T-helper 1 cell treated with Interleukin-12 subunit alpha and Interleukin-12 subunit beta and Interleukin-4 antibody, amounts not matched to agents 30 μg/mL and 1 μg/mL, for 36 hours (primary cell): ENCODE data around the gene OASL.
"Not testable (repeated sequence)": the region's sequence is repeated elsewhere in the genome, so short reads cannot be mapped to it uniquely, and the experiment has no call there.

ENCODE experiments used
- H3K27ac Mint-ChIP-seq: one replicate; pipeline ENCODE4 v1.8.0; 2021; ENCODE audit warnings: mild to moderate bottlenecking, mixed read lengths
- H3K27me3 Mint-ChIP-seq: one replicate; pipeline ENCODE4 v1.8.0; 2021; ENCODE audit warnings: low read depth, mixed read lengths
- H3K36me3 Mint-ChIP-seq: one replicate; pipeline ENCODE4 v1.8.0; 2021; ENCODE audit warnings: low read depth, mixed read lengths
- H3K4me1 Mint-ChIP-seq: one replicate; pipeline ENCODE4 v1.8.0; 2021; ENCODE audit warnings: low read depth, mixed read lengths
- H3K4me3 Mint-ChIP-seq: one replicate; pipeline ENCODE4 v1.8.0; 2021; ENCODE audit warnings: mild to moderate bottlenecking, moderate library complexity, mixed read lengths
- H3K9me3 Mint-ChIP-seq: one replicate; pipeline ENCODE4 v1.8.0; 2021; ENCODE audit warnings: mixed read lengths

The OASL gene

DNA sequence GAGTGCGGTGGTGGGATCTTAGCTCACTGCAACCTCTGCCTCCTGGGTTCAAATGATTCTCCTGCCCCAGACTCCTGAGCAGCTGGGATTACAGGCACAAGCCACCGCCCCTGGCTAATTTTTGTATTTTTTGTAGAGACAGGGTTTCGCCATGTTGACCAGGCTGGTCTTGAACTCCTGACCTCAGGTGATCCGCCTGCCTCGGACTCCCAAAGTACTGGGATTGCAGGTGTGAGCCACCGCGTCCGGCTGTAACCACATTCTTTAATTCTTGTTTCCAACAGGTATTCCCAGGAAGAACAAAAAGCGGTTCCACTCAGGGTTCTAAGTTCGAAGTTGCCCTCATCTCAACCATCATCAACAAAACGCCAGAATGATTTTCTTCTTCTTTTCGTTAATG lies 25.5 kb upstream of the OASL start:
- not testable (repeated sequence) for H3K27ac Mint-ChIP-seq, H3K36me3 Mint-ChIP-seq, H3K27me3 Mint-ChIP-seq, H3K4me3 Mint-ChIP-seq, H3K9me3 Mint-ChIP-seq
- peaks cover 15% of the 10 kb centered on the region for H3K4me1 Mint-ChIP-seq

DNA sequence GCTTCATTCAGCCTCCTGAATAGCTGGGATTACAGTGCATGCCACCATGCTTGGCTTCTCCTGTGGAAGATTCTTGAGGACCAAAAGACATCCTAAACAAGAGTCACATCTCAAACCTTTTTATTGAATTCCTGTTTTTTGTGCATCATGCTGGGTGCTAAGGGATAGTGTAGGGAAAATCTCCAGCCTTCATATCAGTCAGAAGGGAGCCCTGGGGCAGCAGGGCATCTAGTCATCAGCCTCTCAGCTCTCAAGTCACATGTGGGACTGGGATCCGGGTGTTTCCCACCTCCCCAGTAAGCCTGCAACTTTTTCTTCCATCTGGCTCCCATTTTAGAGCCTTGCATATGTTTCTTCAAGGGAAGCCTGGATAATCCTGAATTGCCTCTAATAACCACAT lies 25.1 kb upstream of the OASL start:
- Mint-ChIP-seq H3K9me3 (no peaks in the 10 kb centered on the region), H3K27ac (no peak overlapping the region), H3K36me3 (no peaks in the 10 kb centered on the region), H3K4me3 (no peak overlapping the region), H3K4me1 (peaks cover 18% of the 10 kb centered on the region), H3K27me3 (no peaks in the 10 kb centered on the region)

GRCh38 chr12:121062391-121063045 lies 23.5 kb upstream of the OASL start:
- Mint-ChIP-seq H3K9me3 (no peaks in the 10 kb centered on the region), H3K27ac (no peak overlapping the region), H3K36me3 (no peaks in the 10 kb centered on the region), H3K4me1 (peaks cover 21% of the 10 kb centered on the region), H3K4me3 (no peak overlapping the region), H3K27me3 (no peaks in the 10 kb centered on the region)

DNA sequence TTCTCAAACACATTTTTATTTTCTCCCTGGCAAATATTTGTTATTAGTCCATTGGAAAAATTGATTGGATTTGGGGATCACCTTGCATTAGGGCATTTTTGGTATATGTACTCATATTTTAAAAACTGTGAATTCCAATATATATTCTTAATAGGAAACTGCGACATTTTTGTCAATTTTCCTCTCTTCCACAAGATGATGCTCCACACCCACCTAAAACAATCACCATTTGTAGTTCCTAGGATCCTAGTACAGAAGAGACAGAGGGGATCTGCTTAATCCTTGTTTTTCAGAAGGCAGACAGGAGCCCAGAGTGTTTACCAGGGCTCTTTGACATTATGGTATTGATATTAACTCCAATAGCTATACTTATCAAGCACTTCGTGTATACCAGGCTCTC lies 22.8 kb upstream of the OASL start:
- peaks cover 22% of the 10 kb centered on the region for H3K4me1 Mint-ChIP-seq
- no peaks in the 10 kb centered on the region for H3K9me3 Mint-ChIP-seq
- H3K36me3 Mint-ChIP-seq, result no peaks in the 10 kb centered on the region
- no peaks in the 10 kb centered on the region for H3K27me3 Mint-ChIP-seq
- H3K27ac Mint-ChIP-seq, result no peak overlapping the region
- H3K4me3 Mint-ChIP-seq, result no peak overlapping the region

DNA sequence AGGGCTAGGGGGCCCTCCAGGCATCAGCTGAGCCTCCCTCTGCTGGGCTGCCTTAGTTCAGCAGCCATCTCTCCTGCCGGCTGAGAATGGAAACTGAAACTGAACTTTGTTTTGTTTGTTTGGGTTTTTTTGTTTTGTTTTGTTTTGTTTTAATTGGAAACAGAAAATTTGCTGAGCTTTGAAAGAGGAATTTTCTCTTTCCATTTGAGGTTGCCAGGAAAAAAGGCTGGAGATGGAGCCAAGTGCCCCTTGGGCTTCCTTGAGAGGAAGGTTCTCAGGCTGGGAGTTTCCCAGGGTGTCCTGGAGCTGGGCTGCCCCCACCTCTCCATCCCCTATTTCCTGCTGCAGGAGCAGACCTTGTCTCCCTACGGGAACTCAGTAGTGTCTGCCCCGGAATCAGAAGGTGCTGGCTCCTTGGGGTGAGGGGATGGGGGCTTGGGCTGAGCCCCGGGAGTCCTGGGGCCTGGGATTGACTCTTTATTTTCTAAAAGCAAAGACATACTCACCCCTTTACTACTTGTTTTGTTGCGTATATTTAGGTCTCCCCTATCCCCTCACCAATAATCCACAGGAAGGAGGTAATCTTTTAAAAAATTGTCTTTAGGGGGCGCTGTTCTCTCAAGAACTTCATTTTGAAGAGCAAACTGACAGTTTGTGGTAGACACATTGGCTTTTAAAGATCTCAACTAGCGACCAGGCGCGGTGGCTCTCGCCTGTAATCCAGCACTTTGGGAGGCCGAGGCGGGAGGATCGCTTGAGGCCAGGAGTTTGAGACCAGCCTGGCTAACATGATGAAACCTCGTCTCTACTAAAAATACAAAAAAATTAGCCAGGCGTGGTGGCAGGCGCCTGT lies 21.3 kb upstream of the OASL start:
- H3K4me3 Mint-ChIP-seq, result peak overlapping the region; percentile 82
- peaks cover 21% of the 10 kb centered on the region for H3K4me1 Mint-ChIP-seq
- H3K9me3 Mint-ChIP-seq, result no peaks in the 10 kb centered on the region
- H3K27me3 Mint-ChIP-seq, result no peaks in the 10 kb centered on the region
- H3K36me3 Mint-ChIP-seq, result no peaks in the 10 kb centered on the region
- H3K27ac Mint-ChIP-seq, result peak overlapping the region; percentile 96

- H3K27ac Mint-ChIP-seq, result peak overlapping the region; percentile 96
- H3K4me3 Mint-ChIP-seq, result peak overlapping the region; percentile 82
- H3K4me1 Mint-ChIP-seq, result peaks cover 19% of the 10 kb centered on the region
- no peaks in the 10 kb centered on the region for H3K9me3 Mint-ChIP-seq
- H3K36me3 Mint-ChIP-seq, result no peaks in the 10 kb centered on the region
- no peaks in the 10 kb centered on the region for H3K27me3 Mint-ChIP-seq
Observed at GRCh38 chr12:121059031-121059898, 20.2 kb upstream of the OASL start.

DNA sequence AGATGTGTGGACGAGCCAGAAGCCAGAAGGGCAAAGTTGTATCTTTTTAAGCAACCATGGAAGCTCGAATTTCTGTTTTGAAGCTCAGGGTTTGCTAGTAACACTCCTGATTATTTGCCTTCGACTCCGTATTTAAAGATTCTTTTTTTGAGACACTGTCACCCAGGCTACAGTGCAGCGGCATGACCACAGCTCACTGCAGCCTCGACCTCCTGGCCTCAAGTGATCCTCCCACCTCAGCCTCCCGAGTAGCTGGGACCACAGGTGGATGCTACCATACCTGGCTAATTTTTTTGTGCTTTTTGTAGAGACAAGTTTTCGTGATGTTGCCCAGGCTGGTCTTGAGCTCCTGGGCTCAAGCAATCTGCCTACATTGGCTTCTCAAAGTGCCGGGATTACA lies 18.7 kb upstream of the OASL start:
- H3K4me3 Mint-ChIP-seq, result no peak overlapping the region
- H3K27ac Mint-ChIP-seq, result no peak overlapping the region

GRCh38 chr12:121053706-121054105 lies 14.7 kb upstream of the OASL start:
- Mint-ChIP-seq H3K9me3 (no peaks in the 10 kb centered on the region), H3K27me3 (peaks cover 16% of the 10 kb centered on the region), H3K4me3 (no peak overlapping the region), H3K4me1 (peaks cover 5% of the 10 kb centered on the region), H3K27ac (no peak overlapping the region), H3K36me3 (no peaks in the 10 kb centered on the region)

More for the DNA sequence above, 18.7 kb upstream of the OASL start:
- Mint-ChIP-seq H3K27me3 (no peaks in the 10 kb centered on the region), H3K9me3 (no peaks in the 10 kb centered on the region), H3K36me3 (no peaks in the 10 kb centered on the region), H3K4me1 (peaks cover 19% of the 10 kb centered on the region)

DNA sequence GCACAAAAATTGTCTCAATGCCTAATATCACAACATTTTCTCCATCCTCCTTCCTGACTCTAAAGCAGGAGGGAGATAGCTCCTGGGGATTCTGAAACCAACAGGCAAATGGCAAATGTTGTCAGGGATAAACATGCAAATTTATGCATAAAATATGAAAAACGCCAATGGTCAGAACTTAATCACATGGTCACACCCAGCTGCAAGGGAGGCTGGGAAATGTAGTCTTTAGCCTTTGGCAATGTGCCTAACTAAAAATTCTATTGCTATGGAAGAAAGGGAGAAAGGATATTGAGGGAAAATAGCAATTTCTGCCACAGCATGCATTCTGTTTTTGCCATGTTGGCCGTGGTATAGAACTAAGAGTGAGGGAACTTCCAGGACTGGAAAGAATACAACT lies 11.7 kb upstream of the OASL start:
- H3K4me1 Mint-ChIP-seq, result peaks cover 5% of the 10 kb centered on the region
- H3K27ac Mint-ChIP-seq, result no peak overlapping the region
- H3K27me3 Mint-ChIP-seq, result peaks cover 16% of the 10 kb centered on the region
- H3K4me3 Mint-ChIP-seq, result no peak overlapping the region
- no peaks in the 10 kb centered on the region for H3K9me3 Mint-ChIP-seq
- H3K36me3 Mint-ChIP-seq, result no peaks in the 10 kb centered on the region

DNA sequence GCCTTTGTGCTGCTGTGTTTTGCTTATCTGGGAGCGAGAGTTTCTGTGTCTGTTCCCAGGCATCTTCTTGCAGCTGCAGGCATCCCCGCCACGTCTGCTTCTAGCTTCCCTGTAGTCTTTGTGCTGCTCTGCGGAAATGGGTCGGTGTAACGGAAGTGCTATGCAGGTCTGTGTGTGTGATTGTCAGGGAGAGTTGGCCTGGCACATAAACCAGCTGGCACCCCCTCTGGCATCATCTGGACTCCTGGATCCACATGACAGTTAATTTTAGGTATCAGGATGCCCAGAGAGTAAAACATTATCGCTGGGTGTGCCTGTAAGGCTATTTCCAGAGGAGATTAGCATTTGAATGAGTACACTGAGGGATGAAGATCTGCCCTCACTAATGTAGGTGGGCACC lies 9.4 kb upstream of the OASL start:
- Mint-ChIP-seq H3K27ac (peak overlapping the region; percentile 72), H3K4me3 (peak overlapping the region; percentile 73), H3K36me3 (peaks cover 1% of the 10 kb centered on the region), H3K4me1 (peaks cover 5% of the 10 kb centered on the region), H3K27me3 (peaks cover 33% of the 10 kb centered on the region), H3K9me3 (no peaks in the 10 kb centered on the region)

- H3K27ac Mint-ChIP-seq, H3K4me1 Mint-ChIP-seq, H3K36me3 Mint-ChIP-seq, H3K4me3 Mint-ChIP-seq, H3K9me3 Mint-ChIP-seq: not testable (repeated sequence)
- peaks cover 41% of the 10 kb centered on the region for H3K27me3 Mint-ChIP-seq
Observed at GRCh38 chr12:121047400-121047799, 8.4 kb upstream of the OASL start.

GRCh38 chr12:121043067-121043466 lies 4.0 kb upstream of the OASL start:
- Mint-ChIP-seq H3K4me3 (no peak overlapping the region), H3K27me3 (peaks cover 34% of the 10 kb centered on the region), H3K4me1 (peaks cover 13% of the 10 kb centered on the region), H3K36me3 (peaks cover 1% of the 10 kb centered on the region), H3K27ac (no peak overlapping the region), H3K9me3 (no peaks in the 10 kb centered on the region)

- H3K4me3 Mint-ChIP-seq, result peak overlapping the region; percentile 71
- peaks cover 2% of the 10 kb centered on the region for H3K27me3 Mint-ChIP-seq
- H3K27ac Mint-ChIP-seq, result peak overlapping the region; percentile 52
- H3K9me3 Mint-ChIP-seq, result peaks cover 5% of the 10 kb centered on the region
- H3K4me1 Mint-ChIP-seq, result peaks cover 54% of the 10 kb centered on the region
- H3K36me3 Mint-ChIP-seq, result peaks cover 23% of the 10 kb centered on the region
Observed at GRCh38 chr12:121036810-121037326, 2.2 kb downstream of the OASL start.

DNA sequence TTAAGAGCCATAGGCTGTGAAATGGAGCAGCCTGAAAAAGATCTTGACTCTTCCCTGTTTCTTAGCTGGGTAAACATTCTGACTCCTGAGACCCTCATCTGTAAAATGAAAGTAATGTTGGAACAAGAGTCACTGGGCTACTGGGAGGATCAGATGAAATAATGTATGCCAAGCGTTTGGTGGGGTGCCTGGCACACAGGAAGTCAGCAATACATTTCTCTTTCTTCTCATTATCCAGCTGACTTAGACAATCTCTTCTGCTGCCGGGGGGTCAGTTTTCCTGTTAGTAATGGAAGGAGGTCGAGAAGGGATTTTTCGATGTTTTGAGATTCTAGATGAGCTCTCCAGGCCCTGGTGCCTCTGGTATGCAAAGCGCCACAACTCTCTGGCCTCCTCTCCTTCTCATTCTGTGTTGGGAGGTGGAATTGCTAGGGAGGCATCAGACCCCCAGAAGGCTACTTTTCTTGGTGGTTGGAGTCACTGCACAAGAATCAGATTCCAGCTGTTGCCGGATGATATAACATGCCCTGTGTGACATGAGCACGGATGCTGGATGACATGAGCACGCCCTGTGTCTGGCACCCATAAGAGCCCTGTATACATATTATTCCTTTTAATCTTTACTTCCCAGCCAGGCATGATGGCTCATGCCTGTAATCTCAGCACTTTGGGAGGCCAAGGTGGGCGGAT lies 4.3 kb downstream of the OASL start:
- H3K4me1 Mint-ChIP-seq, result peaks cover 53% of the 10 kb centered on the region
- peak overlapping the region; percentile 86 for H3K27ac Mint-ChIP-seq
- peaks cover 37% of the 10 kb centered on the region for H3K36me3 Mint-ChIP-seq
- peak overlapping the region; percentile 12 for H3K4me3 Mint-ChIP-seq
- peaks cover 5% of the 10 kb centered on the region for H3K9me3 Mint-ChIP-seq
- H3K27me3 Mint-ChIP-seq, result no peaks in the 10 kb centered on the region
